Lower lobe of right lung (tissue), 2 donors: Measurements from ENCODE around the gene ZSWIM5. TPM values are rescaled to one million over a fixed set of nuclear protein-coding genes. Genes with fewer than 3 reads are reported as not detected.

Experiments
- ATAC-seq, 2 donors: fragments of 200-7000 bp; cut with Tn5 transposase; one replicate each; pipeline ENCODE4 v1.9.1; 2020 to 2022; ENCODE audit warnings: mild to moderate bottlenecking in 2 of 2, moderate library complexity in 2 of 2
- DNase-seq: peaks from one replicate; pipeline ENCODE4 v3.0.0-alpha.2; 2020
- H3K27ac ChIP-seq: fragments of 200-600 bp; one replicate; pipeline ENCODE4 v1.8.0; 2022
- H3K27me3 ChIP-seq: fragments of 200-600 bp; one replicate; pipeline ENCODE4 v1.8.0; 2022; ENCODE audit warnings: low read depth
- H3K36me3 ChIP-seq: fragments of 200-600 bp; one replicate; pipeline ENCODE4 v1.8.0; 2022; ENCODE audit warnings: mild to moderate bottlenecking
- H3K4me1 ChIP-seq: fragments of 200-600 bp; one replicate; pipeline ENCODE4 v1.8.0; 2022
- H3K4me3 ChIP-seq: fragments of 200-600 bp; one replicate; pipeline ENCODE4 v1.8.0; 2022; ENCODE audit warnings: mild to moderate bottlenecking
- H3K9me3 ChIP-seq: fragments of 200-600 bp; one replicate; pipeline ENCODE4 v1.8.0; 2022
- intact Hi-C: fragments of 100-400 bp; cut with DNase I; formaldehyde crosslinking; loops from one replicate; pipeline ENCODE4 v1.11.0; 2022
- total RNA-seq: library from RNA; stranded (reverse); fragmentation: NEBNext Ultra II Directional; extraction: Animal tissue kit (Norgen Biotek cat#: 25700); gene quantifications from one replicate; pipeline ENCODE4 v1.2.1, GENCODE V29; 2021
- TF ChIP-seq, protein P1 (sequence below): fragments of 200-600 bp; IDR thresholded peaks from one replicate; pipeline ENCODE4 v1.8.0; 2022; ENCODE audit warnings: antibody characterized with exemption, mild to moderate bottlenecking
- donor health status: DM: no; HTN: yes; CAD: no; lungs with severe emphysema.

The ZSWIM5 gene
- total RNA-seq, 1 donor from 2014 or later = 3.6 TPM

DNA sequence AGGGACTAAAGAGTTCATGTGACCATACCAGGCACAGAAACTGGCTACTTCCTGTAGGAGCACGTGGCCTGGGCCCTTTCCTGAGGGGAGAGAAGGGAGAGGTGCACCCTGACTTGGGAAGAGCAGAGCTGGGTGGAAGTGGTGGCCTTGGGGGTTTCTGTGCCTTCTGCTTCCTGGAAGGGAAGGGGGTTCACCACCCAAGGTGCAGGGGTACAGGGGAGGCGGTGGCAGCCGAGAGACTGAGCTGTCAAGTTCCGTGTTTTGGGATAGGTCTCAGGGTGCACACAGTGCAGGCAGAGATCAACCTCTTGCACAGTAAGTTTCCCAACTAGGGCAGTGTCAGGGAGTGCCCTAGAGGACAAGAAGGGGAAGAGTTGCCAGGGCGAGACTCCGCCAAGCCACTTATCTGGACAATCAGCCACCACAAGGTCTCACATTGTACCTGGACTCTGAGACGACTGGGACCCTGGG is 205.4 kb downstream of the ZSWIM5 start:
- peak overlapping the region; percentile 53 for H3K27ac ChIP-seq
- intact Hi-C loops = no loop called here
- no peaks in the 10 kb centered on the region for H3K4me1 ChIP-seq
- peaks cover 43% of the 10 kb centered on the region for H3K36me3 ChIP-seq
- no peaks in the 10 kb centered on the region for H3K27me3 ChIP-seq
- H3K9me3 ChIP-seq = no peaks in the 10 kb centered on the region
- DNase-seq (peak; percentile 75), ATAC-seq (peak; percentile 81 to 89)
- TF ChIP-seq, protein P1, sequence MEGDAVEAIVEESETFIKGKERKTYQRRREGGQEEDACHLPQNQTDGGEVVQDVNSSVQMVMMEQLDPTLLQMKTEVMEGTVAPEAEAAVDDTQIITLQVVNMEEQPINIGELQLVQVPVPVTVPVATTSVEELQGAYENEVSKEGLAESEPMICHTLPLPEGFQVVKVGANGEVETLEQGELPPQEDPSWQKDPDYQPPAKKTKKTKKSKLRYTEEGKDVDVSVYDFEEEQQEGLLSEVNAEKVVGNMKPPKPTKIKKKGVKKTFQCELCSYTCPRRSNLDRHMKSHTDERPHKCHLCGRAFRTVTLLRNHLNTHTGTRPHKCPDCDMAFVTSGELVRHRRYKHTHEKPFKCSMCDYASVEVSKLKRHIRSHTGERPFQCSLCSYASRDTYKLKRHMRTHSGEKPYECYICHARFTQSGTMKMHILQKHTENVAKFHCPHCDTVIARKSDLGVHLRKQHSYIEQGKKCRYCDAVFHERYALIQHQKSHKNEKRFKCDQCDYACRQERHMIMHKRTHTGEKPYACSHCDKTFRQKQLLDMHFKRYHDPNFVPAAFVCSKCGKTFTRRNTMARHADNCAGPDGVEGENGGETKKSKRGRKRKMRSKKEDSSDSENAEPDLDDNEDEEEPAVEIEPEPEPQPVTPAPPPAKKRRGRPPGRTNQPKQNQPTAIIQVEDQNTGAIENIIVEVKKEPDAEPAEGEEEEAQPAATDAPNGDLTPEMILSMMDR = no peak
- H3K4me3 ChIP-seq = no peak overlapping the region

DNA sequence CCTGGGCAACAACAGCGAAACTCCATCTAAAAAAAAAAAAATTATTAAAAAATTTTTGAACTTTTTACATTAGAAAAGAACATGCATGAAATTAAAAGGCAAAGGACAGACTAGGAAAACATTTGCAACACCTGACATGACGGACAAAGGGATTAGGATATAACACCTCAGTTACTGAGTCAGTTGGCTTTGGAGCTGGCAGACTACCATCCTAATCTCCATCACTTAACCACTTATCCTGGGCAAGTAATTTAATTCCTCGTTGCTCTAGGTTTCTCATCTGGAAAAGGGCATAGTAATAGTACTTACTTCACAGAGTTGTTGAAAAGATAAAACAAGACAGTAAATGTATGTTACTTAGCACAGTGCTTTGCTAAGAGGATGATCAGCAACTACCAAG is 207.2 kb downstream of the ZSWIM5 start:
- H3K27me3 ChIP-seq = no peaks in the 10 kb centered on the region
- no peaks in the 10 kb centered on the region for H3K9me3 ChIP-seq
- no peak overlapping the region for H3K4me3 ChIP-seq
- peaks cover 25% of the 10 kb centered on the region for H3K36me3 ChIP-seq
- H3K27ac ChIP-seq = no peak overlapping the region
- DNase-seq = no peak
- intact Hi-C loops = no loop called here
- ATAC-seq = no peak
- TF ChIP-seq, protein P1 = no peak
- H3K4me1 ChIP-seq = no peaks in the 10 kb centered on the region

DNA sequence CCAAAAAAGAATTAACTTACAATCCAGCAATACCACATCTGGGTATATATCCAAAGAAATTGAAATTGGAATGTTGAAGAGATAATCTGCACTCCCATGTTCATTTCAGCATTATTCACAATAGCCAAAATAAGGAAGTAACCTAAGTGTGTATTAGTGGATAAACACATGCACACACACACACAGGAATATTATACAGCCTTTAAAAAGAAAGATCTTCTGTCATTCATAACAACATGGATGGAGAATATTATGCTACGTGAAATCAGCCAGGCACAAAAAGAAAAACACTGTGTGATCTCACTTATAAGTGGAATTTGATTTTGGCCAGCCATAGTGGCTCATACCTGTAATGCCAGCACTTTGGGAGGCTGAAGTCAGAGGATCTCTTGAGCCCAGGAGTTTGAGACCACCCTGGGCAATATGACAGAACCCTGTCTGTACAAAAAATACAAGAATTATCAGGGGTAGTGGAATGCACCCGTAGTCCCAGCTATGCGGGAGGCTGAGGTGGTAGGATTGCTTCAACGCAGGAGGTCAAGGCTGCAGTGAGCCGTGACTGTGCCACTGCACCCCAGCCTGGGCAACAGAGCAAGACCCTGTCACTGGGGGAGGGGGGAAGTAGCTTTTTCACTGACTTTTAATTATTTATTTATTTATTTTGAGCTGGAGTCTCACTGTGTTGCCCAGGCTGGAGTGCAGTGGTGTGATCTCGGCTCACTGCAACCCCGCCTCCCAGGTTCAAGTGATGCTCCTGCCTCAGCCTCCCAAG is 210.8 kb downstream of the ZSWIM5 start:
- Histone ChIP-seq H3K9me3 (no peaks in the 10 kb centered on the region), H3K4me1 (no peaks in the 10 kb centered on the region), H3K27me3 (no peaks in the 10 kb centered on the region), H3K27ac (no peak overlapping the region), H3K36me3 (no peaks in the 10 kb centered on the region), H3K4me3 (no peak overlapping the region)
- no peak for ATAC-seq
- intact Hi-C loops = no loop called here
- TF ChIP-seq, protein P1 = no peak
- no peak for DNase-seq

DNA sequence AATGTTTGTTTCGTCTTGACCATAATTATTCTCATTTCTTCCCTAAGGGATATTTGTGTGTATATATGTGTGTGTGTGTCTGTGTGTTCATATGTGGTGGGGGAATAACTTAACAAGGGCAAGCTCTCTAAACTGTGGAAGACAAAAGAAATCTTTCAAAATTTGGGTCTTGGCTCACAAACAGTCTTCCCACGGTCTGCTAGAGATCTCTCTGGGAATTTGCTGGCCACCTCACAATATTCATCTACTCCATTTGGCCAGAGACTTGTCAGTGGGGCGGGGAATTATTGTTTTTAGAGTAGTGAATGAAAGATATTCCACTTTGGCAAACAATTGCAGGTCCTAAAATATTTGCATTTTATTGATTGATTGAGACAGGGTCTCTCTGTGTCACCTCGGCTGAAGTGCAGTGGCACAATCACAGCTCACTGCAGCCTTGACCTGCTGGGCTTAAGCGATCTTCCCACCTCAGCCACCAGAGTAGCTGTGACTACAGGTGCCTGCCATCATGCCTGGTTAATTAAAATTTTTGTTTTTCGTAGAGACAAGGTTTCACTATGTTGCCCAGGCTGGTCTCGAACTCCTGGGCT is 212.0 kb downstream of the ZSWIM5 start:
- intact Hi-C loops = no loop called here
- no peaks in the 10 kb centered on the region for H3K4me1 ChIP-seq
- no peak overlapping the region for H3K4me3 ChIP-seq
- H3K9me3 ChIP-seq = no peaks in the 10 kb centered on the region
- ATAC-seq (no peak), DNase-seq (no peak)
- TF ChIP-seq, protein P1 = no peak
- no peak overlapping the region for H3K27ac ChIP-seq
- no peaks in the 10 kb centered on the region for H3K36me3 ChIP-seq
- no peaks in the 10 kb centered on the region for H3K27me3 ChIP-seq

DNA sequence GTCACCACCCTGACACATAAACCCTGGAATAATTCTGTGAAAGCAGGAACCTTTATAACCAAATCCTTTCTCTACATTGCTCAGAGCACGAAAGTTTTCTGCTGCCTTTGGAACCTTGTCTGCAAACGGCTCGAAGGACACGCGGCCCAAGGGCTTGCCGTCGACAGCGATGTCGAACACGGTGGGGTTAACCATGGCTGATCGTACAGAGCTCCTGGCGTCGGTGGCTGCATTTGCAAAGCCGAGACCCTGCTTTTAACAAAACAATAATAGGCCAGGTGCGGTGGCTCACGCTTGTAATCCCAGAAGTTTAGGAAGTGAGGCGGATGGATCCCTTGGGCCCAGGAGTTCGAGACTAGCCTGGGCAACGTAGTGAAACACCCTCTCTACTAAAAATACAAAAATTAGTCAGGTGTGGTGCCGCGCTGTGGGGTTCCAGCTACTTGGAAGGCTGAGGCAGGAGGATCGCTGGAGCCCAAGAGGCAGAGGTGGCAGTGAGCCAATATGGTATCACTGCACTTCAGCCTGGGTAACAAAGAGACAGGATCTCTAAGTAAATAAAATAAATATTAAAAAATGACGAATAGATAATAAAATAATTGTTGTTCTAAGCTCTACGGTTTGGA is 217.8 kb downstream of the ZSWIM5 start:
- Histone ChIP-seq H3K27me3 (no peaks in the 10 kb centered on the region), H3K4me1 (peaks cover 10% of the 10 kb centered on the region), H3K27ac (no peak overlapping the region), H3K9me3 (no peaks in the 10 kb centered on the region), H3K4me3 (no peak overlapping the region), H3K36me3 (no peaks in the 10 kb centered on the region)
- TF ChIP-seq, protein P1 = no peak
- no peak for DNase-seq
- ATAC-seq = no peak
- intact Hi-C loops = no loop called here
